GM12878 (cell line): ENCODE results near the gene SAFB. TPM values are rescaled to one million over a fixed set of nuclear protein-coding genes. Genes with fewer than 3 reads are reported as not detected.

Source experiments
- ATAC-seq: fragments of 200-7000 bp; cut with Tn5 transposase; 3 replicates; pipeline ENCODE4 v1.9.1; 2020; ENCODE audit warnings: mild to moderate bottlenecking, moderate library complexity
- BruUV-seq: library from RNA; stranded (reverse); fragments of 400-500 nt; replicated peaks from 2 replicates; lab custom pipeline; 2021; lab: Mats Ljungman, UMichigan
- CTCF ChIA-PET: fragments of 300-600 bp; sonication (Branson Sonifier 250); formaldehyde crosslinking; extraction: SDS; loops from one replicate; lab custom pipeline; 2021; ENCODE audit warnings: inconsistent platforms; lab: Yijun Ruan, JAX
- POLR2A ChIA-PET: fragments of 350-600 bp; formaldehyde crosslinking; extraction: SDS; loops from one replicate; lab custom pipeline; 2021; ENCODE audit warnings: inconsistent platforms; lab: Charles Lee
- RAD21 ChIA-PET: fragments of 300-600 bp; sonication (Branson Sonifier 250); formaldehyde crosslinking; loops from one replicate; lab custom pipeline; 2023; ENCODE audit warnings: antibody characterized with exemption; ENCODE audit not compliant: unreplicated experiment; lab: Charles Lee
- SMC1A ChIA-PET: fragments of 300-600 bp; sonication (Branson Sonifier 250); formaldehyde crosslinking; loops from one replicate; lab custom pipeline; 2023; ENCODE audit not compliant: unreplicated experiment, uncharacterized antibody; lab: Charles Lee
- DNase-seq: peaks from one replicate; pipeline ENCODE4 v3.0.0-alpha.2; 2011; ENCODE audit warnings: low read depth, low spot score
- FAIRE-seq: peaks from 3 replicates; lab custom pipeline; 2011; peaks lifted over from hg19 to GRCh38; lab: Jason Lieb, UNC
- H2AFZ ChIP-seq: 2 replicates; pipeline ENCODE4 v1.6.0; 2011; ENCODE audit warnings: low read depth, low read length, control low read depth; ENCODE audit not compliant: control insufficient read depth
- H3K27ac ChIP-seq: 2 replicates; pipeline ENCODE4 v1.5.1; 2011; ENCODE audit warnings: control low read depth; ENCODE audit not compliant: control insufficient read depth, insufficient read depth
- H3K27me3 ChIP-seq, 2 experiments: replicated peaks in 1 of 2; 2 replicates each; pipeline versions ENCODE4 v1.6.0 to v1.6.1; 2011; ENCODE audit warnings: low read length in 1 of 2; ENCODE audit not compliant: control insufficient read depth in 2 of 2, insufficient read depth in 2 of 2
- H3K36me3 ChIP-seq, 2 experiments: 2 replicates each; pipeline ENCODE4 v1.5.1; 2011; ENCODE audit warnings: low read length in 1 of 2; ENCODE audit not compliant: control insufficient read depth in 2 of 2, insufficient read depth in 2 of 2
- H3K4me1 ChIP-seq: 2 replicates; pipeline ENCODE4 v1.6.1; 2011; ENCODE audit warnings: mild to moderate bottlenecking, low read length, moderate library complexity, mixed read lengths; ENCODE audit not compliant: control insufficient read depth, insufficient read depth
- H3K4me2 ChIP-seq: 2 replicates; pipeline ENCODE4 v1.6.0; 2011; ENCODE audit warnings: control low read depth; ENCODE audit not compliant: control insufficient read depth, insufficient read depth
- H3K4me3 ChIP-seq: fragments of 200-600 bp; sonication (generic); 2 replicates; pipeline ENCODE4 v1.5.1; 2016
- H3K79me2 ChIP-seq: 2 replicates; pipeline ENCODE4 v1.6.0; 2011; ENCODE audit warnings: low read length; ENCODE audit not compliant: control insufficient read depth, insufficient read depth
- H3K9ac ChIP-seq: 2 replicates; pipeline ENCODE4 v1.8.0; 2011; ENCODE audit warnings: low read length, control low read depth, mixed read lengths; ENCODE audit not compliant: control insufficient read depth, insufficient read depth
- H3K9me3 ChIP-seq: replicated peaks from 3 replicates; pipeline ENCODE4 v1.5.1; 2011; ENCODE audit warnings: mild to moderate bottlenecking, low read length; ENCODE audit not compliant: control insufficient read depth, insufficient read depth
- H4K20me1 ChIP-seq: 2 replicates; pipeline ENCODE4 v1.6.0; 2011; ENCODE audit not compliant: control insufficient read depth, insufficient read depth
- BRCA1 ChIP-seq: IDR thresholded peaks from 2 replicates; pipeline ENCODE4 v1.6.1; 2011; ENCODE audit warnings: low read depth, low read length, improper control_type of control experiment
- CTCF ChIP-seq, 3 experiments: IDR thresholded peaks in 2 of 3; conservative IDR thresholded peaks in 1 of 3; 2 replicates each; pipeline ENCODE4 v1.5.1; 2011; ENCODE audit warnings: low read depth in 3 of 3, low read length in 3 of 3, mild to moderate bottlenecking in 3 of 3, control low read depth in 2 of 3, moderate library complexity in 2 of 3, inconsistent platforms in 1 of 3, mixed read lengths in 1 of 3; ENCODE audit not compliant: control insufficient read depth in 2 of 3, insufficient read depth in 1 of 3; ENCODE audit errors: extremely low read depth in 1 of 3
- E2F4 ChIP-seq: IDR thresholded peaks from 2 replicates; pipeline ENCODE4 v1.6.1; 2012; ENCODE audit warnings: low read depth, low read length, improper control_type of control experiment
- MTA2 ChIP-seq: fragments of 450-650 bp; IDR thresholded peaks from 2 replicates; pipeline ENCODE4 v1.6.1; 2016; ENCODE audit warnings: low read depth, mild to moderate bottlenecking, moderate library complexity
- MTA3 ChIP-seq: IDR thresholded peaks from 2 replicates; pipeline ENCODE4 v1.6.1; 2012; ENCODE audit warnings: low read length, inconsistent platforms, borderline replicate concordance
- PAX5 ChIP-seq: IDR thresholded peaks from 2 replicates; pipeline ENCODE4 v1.6.1; 2011; ENCODE audit warnings: low read depth, low read length, borderline replicate concordance
- RAD51 ChIP-seq: fragments of 450-650 bp; IDR thresholded peaks from 2 replicates; pipeline ENCODE4 v1.6.1; 2016; ENCODE audit warnings: moderate library complexity, mild to moderate bottlenecking, inconsistent platforms
- SMC3 ChIP-seq: IDR thresholded peaks from 2 replicates; pipeline ENCODE4 v1.6.1; 2011; ENCODE audit warnings: low read length, improper control_type of control experiment, borderline replicate concordance
- ZBED1 ChIP-seq: IDR thresholded peaks from 2 replicates; pipeline ENCODE4 v1.6.1; 2016; ENCODE audit warnings: borderline replicate concordance
- ZNF622 ChIP-seq: fragments of 450-650 bp; IDR thresholded peaks from 2 replicates; pipeline ENCODE4 v1.6.1; 2017; ENCODE audit warnings: mild to moderate bottlenecking, inconsistent platforms
- WGBS: methylation state at CpG from one replicate; pipeline ENCODE4 v1.1.6; 2016; ENCODE audit warnings: low lambda C conversion rate; ENCODE audit not compliant: insufficient replicate concordance, insufficient coverage; ENCODE audit errors: missing lambda C conversion rate; 5-methylcytosine and 5-hydroxymethylcytosine counted together
- in situ Hi-C: fragments of 300-500 bp; cut with MboI; formaldehyde crosslinking; loops from 9 replicates; pipeline ENCODE4 v1.14.3; 2018; ENCODE audit warnings: mixed read lengths
- intact Hi-C: fragments of 100-400 bp; cut with micrococcal nuclease; formaldehyde crosslinking; loops from one replicate; pipeline ENCODE4 v1.14.2; 2022; ENCODE audit not compliant: unreplicated experiment
- polyA plus RNA-seq, 11 experiments: library from polyadenylated mRNA; depleted of rRNA in 4 of 11; unstranded in 6 of 11; stranded (reverse) in 5 of 11; fragments of >200 nt; fragmentation: Nextera tagmentation in 4 of 11; fragmentation: Illumina TruSeq in 1 of 11; extraction: Ambion mirVana in 4 of 11; extraction: Trizol in 1 of 11; gene quantifications; 1 replicate in 1 of 11; 2 replicates in 10 of 11; pipeline versions ENCODE4 v1.2.1 to v1.2.3, GENCODE V29; 2011 to 2016; ENCODE audit warnings: inconsistent platforms in 2 of 11, missing spikeins in 2 of 11, low read depth in 1 of 11
- total RNA-seq, 4 experiments: library from RNA; depleted of rRNA in 3 of 4; stranded (reverse); fragments of >200 nt in 3 of 4; fragmentation: Illumina TruSeq in 1 of 4; extraction: Trizol in 1 of 4; gene quantifications; 2 replicates each; pipeline versions ENCODE4 v1.2.1 to v1.2.3, GENCODE V29; 2013 to 2021
- TF ChIP-seq, protein P1 (sequence below): fragments of 450-650 bp; IDR thresholded peaks from 2 replicates; pipeline ENCODE4 v1.6.1; 2017; ENCODE audit warnings: mild to moderate bottlenecking, moderate library complexity
- TF ChIP-seq, protein P2 (sequence below): IDR thresholded peaks from 2 replicates; pipeline ENCODE4 v1.6.1; 2012; ENCODE audit warnings: mild to moderate bottlenecking, low read depth, low read length

Gene SAFB
- total and polyA plus RNA-seq, 10 of the 15 experiments (the other 5 are each of a cell fraction or from before 2014, with no cell fraction given) = 1.6 to 131 (median 61.2) TPM

DNA sequence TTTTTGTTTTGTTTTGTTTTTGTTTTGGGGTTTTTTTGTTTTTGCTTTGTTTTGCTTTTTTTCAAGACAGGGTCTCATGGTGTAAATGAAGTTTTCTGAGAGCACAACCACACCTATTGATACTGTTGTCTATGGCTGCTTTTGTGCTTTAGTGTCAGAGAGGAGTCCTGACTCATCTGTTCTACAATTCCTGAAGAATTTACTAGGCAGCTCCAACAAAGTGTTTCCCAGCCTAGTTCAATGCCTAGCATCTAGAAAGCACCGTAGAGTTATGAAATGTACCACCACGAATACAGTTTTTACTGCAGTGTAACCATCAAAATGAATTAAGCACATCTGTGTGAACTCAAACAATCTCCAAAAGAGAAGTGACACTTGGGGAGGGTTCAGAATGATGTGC lies 21.2 kb downstream of the SAFB start (continued):
- TF ChIP-seq, protein P1, sequence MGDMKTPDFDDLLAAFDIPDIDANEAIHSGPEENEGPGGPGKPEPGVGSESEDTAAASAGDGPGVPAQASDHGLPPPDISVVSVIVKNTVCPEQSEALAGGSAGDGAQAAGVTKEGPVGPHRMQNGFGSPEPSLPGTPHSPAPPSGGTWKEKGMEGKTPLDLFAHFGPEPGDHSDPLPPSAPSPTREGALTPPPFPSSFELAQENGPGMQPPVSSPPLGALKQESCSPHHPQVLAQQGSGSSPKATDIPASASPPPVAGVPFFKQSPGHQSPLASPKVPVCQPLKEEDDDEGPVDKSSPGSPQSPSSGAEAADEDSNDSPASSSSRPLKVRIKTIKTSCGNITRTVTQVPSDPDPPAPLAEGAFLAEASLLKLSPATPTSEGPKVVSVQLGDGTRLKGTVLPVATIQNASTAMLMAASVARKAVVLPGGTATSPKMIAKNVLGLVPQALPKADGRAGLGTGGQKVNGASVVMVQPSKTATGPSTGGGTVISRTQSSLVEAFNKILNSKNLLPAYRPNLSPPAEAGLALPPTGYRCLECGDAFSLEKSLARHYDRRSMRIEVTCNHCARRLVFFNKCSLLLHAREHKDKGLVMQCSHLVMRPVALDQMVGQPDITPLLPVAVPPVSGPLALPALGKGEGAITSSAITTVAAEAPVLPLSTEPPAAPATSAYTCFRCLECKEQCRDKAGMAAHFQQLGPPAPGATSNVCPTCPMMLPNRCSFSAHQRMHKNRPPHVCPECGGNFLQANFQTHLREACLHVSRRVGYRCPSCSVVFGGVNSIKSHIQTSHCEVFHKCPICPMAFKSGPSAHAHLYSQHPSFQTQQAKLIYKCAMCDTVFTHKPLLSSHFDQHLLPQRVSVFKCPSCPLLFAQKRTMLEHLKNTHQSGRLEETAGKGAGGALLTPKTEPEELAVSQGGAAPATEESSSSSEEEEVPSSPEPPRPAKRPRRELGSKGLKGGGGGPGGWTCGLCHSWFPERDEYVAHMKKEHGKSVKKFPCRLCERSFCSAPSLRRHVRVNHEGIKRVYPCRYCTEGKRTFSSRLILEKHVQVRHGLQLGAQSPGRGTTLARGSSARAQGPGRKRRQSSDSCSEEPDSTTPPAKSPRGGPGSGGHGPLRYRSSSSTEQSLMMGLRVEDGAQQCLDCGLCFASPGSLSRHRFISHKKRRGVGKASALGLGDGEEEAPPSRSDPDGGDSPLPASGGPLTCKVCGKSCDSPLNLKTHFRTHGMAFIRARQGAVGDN = no peak
- TF ChIP-seq CTCF (IDR thresholded peaks at IDR 0.05 in 2 of 3, conservative IDR thresholded peaks at IDR 0.05 in 1 of 3; ENCODE audit: control insufficient read depth in 2 of 3, extremely low read depth in 1 of 3, insufficient read depth in 1 of 3, low read depth in 3 of 3, low read length in 3 of 3) = no peak

DNA sequence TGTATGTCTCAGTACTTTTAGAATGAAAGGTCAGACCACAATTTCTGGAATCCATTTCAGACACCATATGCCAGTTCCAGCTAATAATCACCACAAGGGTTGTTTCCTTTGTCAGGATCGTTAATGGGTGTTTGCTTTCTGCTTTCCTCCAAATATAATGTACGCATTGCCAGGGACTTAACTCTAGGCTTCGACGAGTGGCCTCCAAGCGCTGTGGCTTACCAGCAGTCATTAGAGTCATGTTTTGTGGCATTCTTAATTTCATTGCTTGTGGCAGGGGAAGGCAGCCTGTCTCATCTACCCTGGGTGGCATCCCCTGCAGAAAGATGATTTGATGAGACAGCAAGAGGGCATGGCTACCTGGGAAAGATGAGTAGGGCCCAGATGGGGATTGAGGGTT lies 22.5 kb downstream of the SAFB start:
- no peak overlapping the region for H3K4me2 ChIP-seq
- no peaks in the 10 kb centered on the region for H3K4me1 ChIP-seq
- no peak for DNase-seq
- in situ Hi-C loops (no loop called here), intact Hi-C loops (no loop called here)
- no peak for ATAC-seq
- no peaks in the 10 kb centered on the region for H3K27me3 ChIP-seq
- H3K79me2 ChIP-seq = peaks cover 19% of the 10 kb centered on the region
- no peak overlapping the region for H3K27ac ChIP-seq
- no peak overlapping the region for H3K9ac ChIP-seq
- FAIRE-seq = no peak
- H4K20me1 ChIP-seq = peaks cover 13% of the 10 kb centered on the region
- H2AFZ ChIP-seq = no peak overlapping the region
- ChIA-PET POLR2A (no interaction called here), CTCF (interaction anchor here (0.9 to 1.4 kb wide), 3 partner anchors 12 to 44 kb away, joined by 3 to 5 read pairs (median 3); partner anchors contain the start of gene RPL36), SMC1A (no interaction called here), RAD21 (no interaction called here)
- H3K4me3 ChIP-seq = no peak overlapping the region
- WGBS = 91% methylated on average over 5 of the region's 5 CpGs
- no peaks in the 10 kb centered on the region for H3K9me3 ChIP-seq
- BruUV-seq = no TSS peak
- H3K36me3 ChIP-seq = peaks cover 43 to 67% of the 10 kb centered on the region in 2 experiments
- TF ChIP-seq E2F4 (no peak), ZBED1 (no peak), RAD51 (no peak), MTA3 (no peak), ZNF622 (no peak), BRCA1 (no peak), PAX5 (no peak), SMC3 (no peak), MTA2 (no peak)
- TF ChIP-seq, protein P2, sequence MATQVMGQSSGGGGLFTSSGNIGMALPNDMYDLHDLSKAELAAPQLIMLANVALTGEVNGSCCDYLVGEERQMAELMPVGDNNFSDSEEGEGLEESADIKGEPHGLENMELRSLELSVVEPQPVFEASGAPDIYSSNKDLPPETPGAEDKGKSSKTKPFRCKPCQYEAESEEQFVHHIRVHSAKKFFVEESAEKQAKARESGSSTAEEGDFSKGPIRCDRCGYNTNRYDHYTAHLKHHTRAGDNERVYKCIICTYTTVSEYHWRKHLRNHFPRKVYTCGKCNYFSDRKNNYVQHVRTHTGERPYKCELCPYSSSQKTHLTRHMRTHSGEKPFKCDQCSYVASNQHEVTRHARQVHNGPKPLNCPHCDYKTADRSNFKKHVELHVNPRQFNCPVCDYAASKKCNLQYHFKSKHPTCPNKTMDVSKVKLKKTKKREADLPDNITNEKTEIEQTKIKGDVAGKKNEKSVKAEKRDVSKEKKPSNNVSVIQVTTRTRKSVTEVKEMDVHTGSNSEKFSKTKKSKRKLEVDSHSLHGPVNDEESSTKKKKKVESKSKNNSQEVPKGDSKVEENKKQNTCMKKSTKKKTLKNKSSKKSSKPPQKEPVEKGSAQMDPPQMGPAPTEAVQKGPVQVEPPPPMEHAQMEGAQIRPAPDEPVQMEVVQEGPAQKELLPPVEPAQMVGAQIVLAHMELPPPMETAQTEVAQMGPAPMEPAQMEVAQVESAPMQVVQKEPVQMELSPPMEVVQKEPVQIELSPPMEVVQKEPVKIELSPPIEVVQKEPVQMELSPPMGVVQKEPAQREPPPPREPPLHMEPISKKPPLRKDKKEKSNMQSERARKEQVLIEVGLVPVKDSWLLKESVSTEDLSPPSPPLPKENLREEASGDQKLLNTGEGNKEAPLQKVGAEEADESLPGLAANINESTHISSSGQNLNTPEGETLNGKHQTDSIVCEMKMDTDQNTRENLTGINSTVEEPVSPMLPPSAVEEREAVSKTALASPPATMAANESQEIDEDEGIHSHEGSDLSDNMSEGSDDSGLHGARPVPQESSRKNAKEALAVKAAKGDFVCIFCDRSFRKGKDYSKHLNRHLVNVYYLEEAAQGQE = no peak
